Measurements from ENCODE around the gene ESYT1.

Gene ESYT1, protein sequence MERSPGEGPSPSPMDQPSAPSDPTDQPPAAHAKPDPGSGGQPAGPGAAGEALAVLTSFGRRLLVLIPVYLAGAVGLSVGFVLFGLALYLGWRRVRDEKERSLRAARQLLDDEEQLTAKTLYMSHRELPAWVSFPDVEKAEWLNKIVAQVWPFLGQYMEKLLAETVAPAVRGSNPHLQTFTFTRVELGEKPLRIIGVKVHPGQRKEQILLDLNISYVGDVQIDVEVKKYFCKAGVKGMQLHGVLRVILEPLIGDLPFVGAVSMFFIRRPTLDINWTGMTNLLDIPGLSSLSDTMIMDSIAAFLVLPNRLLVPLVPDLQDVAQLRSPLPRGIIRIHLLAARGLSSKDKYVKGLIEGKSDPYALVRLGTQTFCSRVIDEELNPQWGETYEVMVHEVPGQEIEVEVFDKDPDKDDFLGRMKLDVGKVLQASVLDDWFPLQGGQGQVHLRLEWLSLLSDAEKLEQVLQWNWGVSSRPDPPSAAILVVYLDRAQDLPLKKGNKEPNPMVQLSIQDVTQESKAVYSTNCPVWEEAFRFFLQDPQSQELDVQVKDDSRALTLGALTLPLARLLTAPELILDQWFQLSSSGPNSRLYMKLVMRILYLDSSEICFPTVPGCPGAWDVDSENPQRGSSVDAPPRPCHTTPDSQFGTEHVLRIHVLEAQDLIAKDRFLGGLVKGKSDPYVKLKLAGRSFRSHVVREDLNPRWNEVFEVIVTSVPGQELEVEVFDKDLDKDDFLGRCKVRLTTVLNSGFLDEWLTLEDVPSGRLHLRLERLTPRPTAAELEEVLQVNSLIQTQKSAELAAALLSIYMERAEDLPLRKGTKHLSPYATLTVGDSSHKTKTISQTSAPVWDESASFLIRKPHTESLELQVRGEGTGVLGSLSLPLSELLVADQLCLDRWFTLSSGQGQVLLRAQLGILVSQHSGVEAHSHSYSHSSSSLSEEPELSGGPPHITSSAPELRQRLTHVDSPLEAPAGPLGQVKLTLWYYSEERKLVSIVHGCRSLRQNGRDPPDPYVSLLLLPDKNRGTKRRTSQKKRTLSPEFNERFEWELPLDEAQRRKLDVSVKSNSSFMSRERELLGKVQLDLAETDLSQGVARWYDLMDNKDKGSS

GRCh38 chr12:56127888-56128669, at the start of gene ESYT1:
ESYT1 (plus strand) TSS chr12:56128267; CDS start chr12:56128320, 53 bp downstream.
- H3K4me1 ChIP-seq (ENCODE audit: control insufficient read depth, insufficient read depth, low read length, unreplicated experiment) = peaks cover 16% of the 10 kb centered on the region
- peaks cover 6% of the 10 kb centered on the region for H3K79me2 ChIP-seq (ENCODE audit: control insufficient read depth, insufficient read depth, low read length, unreplicated experiment)
- peak within 1 kb of the TSS; percentile 43 for H3K27ac ChIP-seq (ENCODE audit: low read depth, low read length)
- no peaks in the 10 kb centered on the region for H3K27me3 ChIP-seq (ENCODE audit: insufficient read depth, low read length)
- peak within 1 kb of the TSS; percentile 86 for H3K4me3 ChIP-seq (ENCODE audit: low read depth, low read length)
- peak within 1 kb of the TSS; percentile 37 for H2AFZ ChIP-seq (ENCODE audit: low read length, unreplicated experiment)
- peaks cover 14% of the 10 kb centered on the region; the same call in 1 of the 2 replicates for H3K36me3 ChIP-seq (ENCODE audit: insufficient read depth, low read length)

DNA sequence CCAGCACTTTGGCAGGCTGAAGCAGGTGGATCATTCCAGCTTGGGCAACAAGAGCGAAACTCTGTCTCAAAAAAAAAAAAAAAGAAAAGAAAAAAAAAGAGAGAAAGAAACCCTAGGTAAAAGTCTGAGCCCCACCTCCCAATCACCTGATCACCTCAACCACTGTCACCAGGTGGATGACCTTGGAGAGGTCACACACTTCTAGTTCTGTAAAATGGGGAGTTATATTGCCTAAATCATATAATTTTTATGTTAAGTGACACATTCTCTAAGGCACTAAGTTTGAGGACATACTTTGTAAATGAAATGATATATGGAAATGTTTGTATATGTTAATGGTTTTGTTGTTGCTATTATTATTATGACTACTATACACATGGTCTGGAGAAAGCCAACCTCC, 49.6 kb upstream of the ESYT1 start:
- Histone ChIP-seq H3K36me3 (ENCODE audit: insufficient read depth, low read length) (no peaks in the 10 kb centered on the region), H3K27me3 (ENCODE audit: insufficient read depth, low read length) (peaks cover 27% of the 10 kb centered on the region), H2AFZ (ENCODE audit: low read length, unreplicated experiment) (peak overlapping the region; percentile 86), H3K4me1 (ENCODE audit: control insufficient read depth, insufficient read depth, low read length, unreplicated experiment) (no peaks in the 10 kb centered on the region), H3K79me2 (ENCODE audit: control insufficient read depth, insufficient read depth, low read length, unreplicated experiment) (no peaks in the 10 kb centered on the region), H3K4me3 (ENCODE audit: low read depth, low read length) (no peak overlapping the region), H3K27ac (ENCODE audit: low read depth, low read length) (no peak overlapping the region)

- peaks cover 33% of the 10 kb centered on the region for H3K27me3 ChIP-seq (ENCODE audit: insufficient read depth, low read length)
- no peaks in the 10 kb centered on the region for H3K36me3 ChIP-seq (ENCODE audit: insufficient read depth, low read length)
- no peaks in the 10 kb centered on the region for H3K79me2 ChIP-seq (ENCODE audit: control insufficient read depth, insufficient read depth, low read length, unreplicated experiment)
- no peak overlapping the region for H3K27ac ChIP-seq (ENCODE audit: low read depth, low read length)
- peak overlapping the region; percentile 86 for H2AFZ ChIP-seq (ENCODE audit: low read length, unreplicated experiment)
- no peaks in the 10 kb centered on the region for H3K4me1 ChIP-seq (ENCODE audit: control insufficient read depth, insufficient read depth, low read length, unreplicated experiment)
- peak overlapping the region; percentile 76 for H3K4me3 ChIP-seq (ENCODE audit: low read depth, low read length)
Observed at GRCh38 chr12:56078931-56079722, 48.9 kb upstream of the ESYT1 start.

DNA sequence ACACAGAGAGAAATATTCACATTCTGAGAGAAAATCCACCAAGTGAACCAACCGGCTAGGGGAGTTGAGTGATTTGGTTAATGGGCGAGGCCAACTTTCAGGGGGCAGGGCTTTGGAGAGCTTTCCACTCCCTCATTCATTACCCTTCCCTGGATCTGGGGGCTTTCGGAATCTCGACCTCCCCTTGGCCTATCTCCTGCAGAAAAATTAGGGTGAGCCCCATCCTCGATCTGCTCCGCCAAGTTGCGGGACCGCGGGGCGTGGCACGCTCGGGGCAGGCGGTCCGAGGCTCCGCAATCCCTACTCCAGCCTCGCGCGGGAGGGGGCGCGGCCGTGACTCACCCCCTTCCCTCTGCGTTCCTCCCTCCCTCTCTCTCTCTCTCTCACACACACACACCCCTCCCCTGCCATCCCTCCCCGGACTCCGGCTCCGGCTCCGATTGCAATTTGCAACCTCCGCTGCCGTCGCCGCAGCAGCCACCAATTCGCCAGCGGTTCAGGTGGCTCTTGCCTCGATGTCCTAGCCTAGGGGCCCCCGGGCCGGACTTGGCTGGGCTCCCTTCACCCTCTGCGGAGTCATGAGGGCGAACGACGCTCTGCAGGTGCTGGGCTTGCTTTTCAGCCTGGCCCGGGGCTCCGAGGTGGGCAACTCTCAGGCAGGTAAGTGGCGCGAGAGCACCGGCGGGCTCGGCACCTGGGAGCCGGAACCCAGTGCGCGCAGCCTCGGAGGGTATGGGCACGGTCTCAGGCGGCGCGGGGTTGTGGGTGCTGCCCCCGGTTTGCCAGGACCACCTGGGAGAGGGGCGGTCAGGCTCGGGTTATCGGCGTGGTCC, 48.1 kb upstream of the ESYT1 start, which contains the start of gene ERBB3:
ERBB3 (plus strand) TSS at position 443 of the 833 bp plus-strand sequence; CDS start at position 579, 136 bp downstream.
- peak within 1 kb of the TSS; percentile 76 for H3K4me3 ChIP-seq (ENCODE audit: low read depth, low read length)
- H2AFZ ChIP-seq (ENCODE audit: low read length, unreplicated experiment) = peak within 1 kb of the TSS; percentile 86
- H3K79me2 ChIP-seq (ENCODE audit: control insufficient read depth, insufficient read depth, low read length, unreplicated experiment) = no peaks in the 10 kb centered on the region
- H3K27ac ChIP-seq (ENCODE audit: low read depth, low read length) = no peak within 1 kb of the TSS
- H3K36me3 ChIP-seq (ENCODE audit: insufficient read depth, low read length) = no peaks in the 10 kb centered on the region
- H3K4me1 ChIP-seq (ENCODE audit: control insufficient read depth, insufficient read depth, low read length, unreplicated experiment) = no peaks in the 10 kb centered on the region
- H3K27me3 ChIP-seq (ENCODE audit: insufficient read depth, low read length) = peaks cover 33% of the 10 kb centered on the region

DNA sequence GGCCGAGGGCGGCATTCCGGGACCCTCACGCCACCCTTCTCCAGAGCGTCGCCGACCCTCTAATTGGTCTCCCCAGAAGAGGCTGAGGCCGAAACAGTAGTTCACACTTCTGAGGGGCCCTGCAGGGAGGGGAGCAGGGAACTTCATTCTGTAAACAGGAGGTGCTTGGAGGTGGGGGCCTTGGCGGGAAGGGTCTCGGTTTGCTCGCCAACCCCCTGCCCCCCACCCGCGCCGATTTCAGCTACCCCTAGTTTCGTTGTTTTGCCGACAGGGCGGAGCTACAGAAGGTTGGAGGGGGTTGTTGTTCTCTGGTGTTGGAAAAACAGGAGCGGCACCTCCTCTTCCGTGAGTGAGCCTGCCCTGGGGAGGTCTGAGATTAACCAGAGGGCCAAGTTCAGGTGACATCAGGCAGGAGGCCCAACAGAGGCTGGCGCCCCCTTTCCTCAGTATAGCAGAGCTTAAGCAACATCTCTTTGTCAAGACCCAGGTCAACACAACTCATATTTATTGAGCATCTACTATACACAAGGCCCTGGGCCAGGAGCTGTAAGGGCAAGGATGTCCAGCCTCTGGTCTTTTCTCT, 47.4 kb upstream of the ESYT1 start:
- no peak overlapping the region for H2AFZ ChIP-seq (ENCODE audit: low read length, unreplicated experiment)
- H3K27me3 ChIP-seq (ENCODE audit: insufficient read depth, low read length) = peaks cover 33% of the 10 kb centered on the region
- no peaks in the 10 kb centered on the region for H3K79me2 ChIP-seq (ENCODE audit: control insufficient read depth, insufficient read depth, low read length, unreplicated experiment)
- H3K4me3 ChIP-seq (ENCODE audit: low read depth, low read length) = peak overlapping the region; percentile 76; the same call in 1 of the 2 replicates
- H3K4me1 ChIP-seq (ENCODE audit: control insufficient read depth, insufficient read depth, low read length, unreplicated experiment) = no peaks in the 10 kb centered on the region
- no peak overlapping the region for H3K27ac ChIP-seq (ENCODE audit: low read depth, low read length)
- H3K36me3 ChIP-seq (ENCODE audit: insufficient read depth, low read length) = no peaks in the 10 kb centered on the region

GRCh38 chr12:56081393-56082347, 46.4 kb upstream of the ESYT1 start:
- H3K79me2 ChIP-seq (ENCODE audit: control insufficient read depth, insufficient read depth, low read length, unreplicated experiment) = no peaks in the 10 kb centered on the region
- no peak overlapping the region for H3K4me3 ChIP-seq (ENCODE audit: low read depth, low read length)
- H2AFZ ChIP-seq (ENCODE audit: low read length, unreplicated experiment) = no peak overlapping the region
- no peaks in the 10 kb centered on the region for H3K4me1 ChIP-seq (ENCODE audit: control insufficient read depth, insufficient read depth, low read length, unreplicated experiment)
- H3K27me3 ChIP-seq (ENCODE audit: insufficient read depth, low read length) = peaks cover 33% of the 10 kb centered on the region
- no peak overlapping the region for H3K27ac ChIP-seq (ENCODE audit: low read depth, low read length)
- H3K36me3 ChIP-seq (ENCODE audit: insufficient read depth, low read length) = no peaks in the 10 kb centered on the region

DNA sequence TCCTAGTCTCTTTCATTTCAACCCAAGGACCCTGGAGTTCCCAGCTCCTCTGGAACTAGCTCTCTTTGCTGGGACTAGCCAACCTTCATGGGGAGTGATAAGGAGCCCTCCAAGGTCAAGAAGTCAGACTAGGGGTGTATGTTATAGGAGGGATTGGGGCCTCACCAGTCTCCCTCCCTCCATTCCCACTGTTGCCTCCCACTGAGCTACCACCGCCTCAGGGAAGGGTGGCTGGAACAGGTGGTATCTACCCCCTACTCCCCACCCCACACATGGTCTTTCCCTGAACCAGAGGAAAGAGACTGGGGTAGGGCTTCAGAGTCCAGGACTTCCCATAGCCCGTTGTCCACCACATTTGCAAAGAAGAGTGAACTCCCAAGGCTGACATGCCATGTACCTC, 45.7 kb upstream of the ESYT1 start:
- H3K4me1 ChIP-seq (ENCODE audit: control insufficient read depth, insufficient read depth, low read length, unreplicated experiment) = no peaks in the 10 kb centered on the region
- no peak overlapping the region for H3K27ac ChIP-seq (ENCODE audit: low read depth, low read length)
- no peak overlapping the region for H2AFZ ChIP-seq (ENCODE audit: low read length, unreplicated experiment)
- no peaks in the 10 kb centered on the region for H3K36me3 ChIP-seq (ENCODE audit: insufficient read depth, low read length)
- H3K27me3 ChIP-seq (ENCODE audit: insufficient read depth, low read length) = peaks cover 33% of the 10 kb centered on the region
- no peak overlapping the region for H3K4me3 ChIP-seq (ENCODE audit: low read depth, low read length)
- H3K79me2 ChIP-seq (ENCODE audit: control insufficient read depth, insufficient read depth, low read length, unreplicated experiment) = no peaks in the 10 kb centered on the region

- Histone ChIP-seq H3K4me3 (ENCODE audit: low read depth, low read length) (no peak overlapping the region), H2AFZ (ENCODE audit: low read length, unreplicated experiment) (no peak overlapping the region), H3K27me3 (ENCODE audit: insufficient read depth, low read length) (peaks cover 33% of the 10 kb centered on the region), H3K36me3 (ENCODE audit: insufficient read depth, low read length) (no peaks in the 10 kb centered on the region), H3K27ac (ENCODE audit: low read depth, low read length) (no peak overlapping the region), H3K79me2 (ENCODE audit: control insufficient read depth, insufficient read depth, low read length, unreplicated experiment) (no peaks in the 10 kb centered on the region), H3K4me1 (ENCODE audit: control insufficient read depth, insufficient read depth, low read length, unreplicated experiment) (no peaks in the 10 kb centered on the region)
Observed at GRCh38 chr12:56082967-56083366, 45.1 kb upstream of the ESYT1 start.

Measured in ACC112 (cell line).